Superior temporal gyrus (tissue), 1 donor: ENCODE measurements around the gene MXD4.
"Not testable (repeated sequence)": the region's sequence is repeated elsewhere in the genome, so short reads cannot be mapped to it uniquely, and the experiment has no call there.

ENCODE experiments used
- DNase-seq: peaks from one replicate; pipeline ENCODE4 v3.0.0-alpha.2; 2016; ENCODE audit errors: extremely low spot score

MXD4 gene

GRCh38 chr4:2275044-2275397, 13.1 kb upstream of the MXD4 start:
- DNase-seq, result not testable (repeated sequence)

- DNase-seq, result no peak
These were observed 12.6 kb upstream of the MXD4 start for GRCh38 chr4:2274320-2275043.

- no peak for DNase-seq
These were observed 11.9 kb upstream of the MXD4 start for GRCh38 chr4:2273657-2274319.

DNA sequence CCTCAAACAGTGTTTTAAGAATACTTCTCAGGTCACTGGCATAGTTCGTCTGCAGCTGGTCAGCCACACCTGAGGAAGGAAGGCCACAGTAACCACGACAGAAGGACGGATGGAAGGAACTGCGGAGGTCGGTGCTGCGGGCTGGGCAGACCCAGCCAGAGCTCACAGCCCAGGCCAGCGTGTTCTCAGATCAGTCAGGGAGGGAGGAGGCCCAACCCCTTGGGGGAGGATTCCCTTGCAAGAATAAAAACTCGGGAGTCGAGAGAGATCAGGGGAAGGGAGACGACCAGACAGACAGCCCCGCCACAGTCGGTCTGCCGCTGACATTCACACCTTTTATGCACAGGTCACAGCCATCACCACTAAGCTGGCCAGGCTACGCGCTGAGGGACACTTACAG, 11.3 kb upstream of the MXD4 start:
- no peak for DNase-seq

- no peak for DNase-seq
These were observed 10.9 kb upstream of the MXD4 start for GRCh38 chr4:2272828-2273120.

GRCh38 chr4:2272026-2272827, 10.3 kb upstream of the MXD4 start:
- DNase-seq, result no peak

GRCh38 chr4:2271279-2272025, 9.5 kb upstream of the MXD4 start:
- no peak for DNase-seq

DNA sequence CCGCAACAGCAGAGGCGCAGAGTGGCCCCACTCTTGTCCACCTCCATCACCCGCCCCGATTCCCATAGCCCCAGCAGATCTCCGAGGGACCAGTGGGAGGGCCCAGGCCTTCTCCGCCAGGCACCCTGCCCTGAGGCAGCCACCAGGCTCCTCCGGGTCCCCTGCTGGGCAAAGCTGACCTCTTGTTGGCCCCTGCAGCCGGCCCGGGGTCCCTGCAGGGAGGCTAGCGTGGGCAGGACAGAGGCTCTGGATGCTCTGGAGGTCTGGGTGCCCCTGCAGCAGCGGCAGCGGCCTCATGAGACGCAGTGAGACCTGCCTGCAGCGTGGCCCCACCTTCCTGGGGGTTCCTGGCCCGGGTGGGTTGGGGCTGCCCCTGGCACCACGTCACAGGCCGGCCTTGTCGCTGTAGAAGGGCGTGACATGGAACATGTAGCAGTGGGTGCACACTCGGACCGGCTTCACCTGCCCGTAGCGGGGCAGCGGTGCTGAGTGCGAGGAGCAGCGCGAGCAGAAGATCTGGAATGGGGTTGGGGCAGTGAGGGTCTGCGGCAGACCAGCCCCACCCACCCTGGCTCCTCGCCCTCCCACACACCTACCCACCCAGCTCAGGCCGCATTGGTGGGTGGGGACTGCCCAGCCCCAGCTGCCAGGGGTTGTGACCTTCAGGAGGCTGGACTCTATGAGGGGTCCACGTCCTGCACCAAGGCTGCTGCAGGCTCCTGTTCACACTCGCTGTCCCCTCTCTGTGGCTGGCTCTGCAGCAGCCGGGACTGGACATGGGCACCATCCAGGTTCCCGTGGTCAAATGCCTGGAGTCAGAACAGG, 8.6 kb upstream of the MXD4 start:
- DNase-seq, result no peak

GRCh38 chr4:2269618-2270163, 7.8 kb upstream of the MXD4 start:
- DNase-seq, result peak; percentile 45

DNA sequence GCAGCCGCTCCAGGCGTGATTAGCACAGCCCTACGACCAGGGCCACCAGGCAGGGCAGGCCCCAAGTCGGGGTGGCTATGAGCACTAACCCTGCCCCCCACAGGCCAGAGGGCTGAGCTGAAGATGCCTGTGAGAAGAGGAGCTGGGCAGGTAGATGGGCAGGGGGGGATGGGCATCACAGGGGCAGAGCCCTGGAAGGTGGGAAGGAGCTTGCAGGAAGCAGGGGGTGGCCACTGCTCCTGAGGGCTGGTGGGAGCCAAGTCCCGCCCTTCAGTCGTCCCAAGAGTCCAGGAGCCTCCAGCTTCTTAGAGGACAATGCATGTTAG, 7.3 kb upstream of the MXD4 start:
- DNase-seq, result no peak

- no peak for DNase-seq
These were observed 6.7 kb upstream of the MXD4 start for GRCh38 chr4:2268357-2269205.

GRCh38 chr4:2267841-2268240, 5.9 kb upstream of the MXD4 start:
- DNase-seq, result no peak

GRCh38 chr4:2267320-2267811, 5.5 kb upstream of the MXD4 start:
- DNase-seq, result no peak

DNA sequence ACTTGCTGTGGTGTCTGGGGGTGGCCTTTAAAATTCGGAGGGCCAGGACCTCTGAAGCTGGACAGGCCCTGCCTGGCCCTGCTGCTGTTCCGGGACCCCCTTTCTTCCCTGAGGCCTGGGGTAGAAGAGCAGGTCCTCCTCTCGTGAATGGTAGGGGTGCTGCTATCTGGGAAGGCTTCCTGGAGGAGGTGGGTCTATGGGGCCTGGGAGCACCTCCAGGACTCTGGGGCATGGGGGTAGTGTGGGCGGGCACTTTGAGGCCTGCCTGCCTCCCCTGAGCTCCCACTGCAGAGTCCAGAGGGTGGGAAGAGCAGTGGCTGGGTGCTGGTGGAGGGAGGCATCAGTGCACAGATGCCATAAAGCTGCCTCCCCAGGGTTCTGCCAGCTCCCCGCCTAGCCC, 4.9 kb upstream of the MXD4 start:
- DNase-seq, result no peak

DNA sequence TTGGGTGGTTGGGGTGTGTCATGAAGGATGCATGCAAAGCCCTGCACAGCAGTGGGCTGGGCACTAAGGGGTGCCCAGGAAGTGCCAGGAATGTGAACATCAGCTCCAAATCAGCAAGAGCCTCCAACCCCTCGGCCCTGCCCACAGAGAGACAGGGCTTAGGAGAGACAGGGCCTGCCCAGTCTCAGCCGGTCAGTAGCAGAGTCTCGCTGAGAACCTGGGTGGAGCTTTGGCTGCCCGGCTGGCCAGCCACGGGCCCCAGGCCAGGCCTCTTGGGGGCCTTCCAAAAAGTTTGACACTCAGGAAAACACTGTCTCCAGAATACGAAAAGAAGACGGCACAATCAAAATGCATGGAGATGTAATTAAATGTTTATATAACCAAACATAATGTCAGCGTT, 4.3 kb upstream of the MXD4 start:
- no peak for DNase-seq

DNA sequence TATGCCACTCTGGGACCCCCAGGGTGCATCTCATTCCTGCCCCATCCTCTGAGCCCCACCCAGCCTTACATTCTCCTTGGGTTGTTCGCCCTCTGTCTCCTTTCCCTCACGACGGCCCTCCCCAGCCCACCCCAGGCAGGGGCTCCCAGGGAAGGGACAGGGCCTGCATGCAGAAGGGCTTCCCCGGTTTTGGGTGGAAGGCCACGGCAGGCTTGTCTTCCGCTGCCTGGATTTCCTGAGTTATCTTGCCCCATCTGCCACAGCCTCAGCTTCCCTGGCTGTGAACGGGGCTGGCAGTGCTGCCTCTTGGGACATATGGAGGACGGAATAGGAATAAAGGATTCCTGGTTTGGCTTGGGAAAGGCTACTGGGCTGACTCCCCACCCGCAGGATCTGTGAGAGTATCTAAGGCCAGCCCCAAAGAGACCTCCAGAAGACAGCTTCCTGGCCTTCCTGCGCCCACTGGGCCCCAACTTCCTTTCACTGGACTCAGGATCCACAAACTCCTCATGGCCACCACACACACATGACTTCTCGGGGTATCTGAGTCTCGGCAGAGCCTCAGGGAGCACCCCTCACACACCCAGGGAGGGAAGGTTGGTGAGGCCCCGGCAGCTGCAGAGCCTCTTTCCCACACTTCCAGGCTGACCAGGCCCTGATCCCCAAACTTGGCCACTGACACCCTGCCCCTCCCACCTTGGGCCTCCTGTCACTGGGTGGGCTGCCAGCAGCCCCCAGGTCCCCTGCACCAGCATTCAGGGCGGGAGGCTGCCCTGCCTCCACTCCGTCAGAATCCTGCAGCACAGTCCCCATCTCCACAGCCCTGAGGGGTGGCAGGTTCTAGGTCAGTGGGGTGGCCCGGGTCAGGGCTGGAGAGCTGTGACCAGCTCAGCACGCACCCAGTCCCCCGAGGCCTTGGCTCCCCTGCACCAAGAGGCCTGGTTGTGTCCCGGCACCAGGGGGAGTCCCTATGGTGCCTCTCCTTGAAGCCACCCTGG, 3.5 kb upstream of the MXD4 start:
- no peak for DNase-seq

GRCh38 chr4:2264481-2265041, 2.7 kb upstream of the MXD4 start:
- DNase-seq, result no peak

GRCh38 chr4:2263926-2264321, 2.0 kb upstream of the MXD4 start:
- DNase-seq, result no peak

DNA sequence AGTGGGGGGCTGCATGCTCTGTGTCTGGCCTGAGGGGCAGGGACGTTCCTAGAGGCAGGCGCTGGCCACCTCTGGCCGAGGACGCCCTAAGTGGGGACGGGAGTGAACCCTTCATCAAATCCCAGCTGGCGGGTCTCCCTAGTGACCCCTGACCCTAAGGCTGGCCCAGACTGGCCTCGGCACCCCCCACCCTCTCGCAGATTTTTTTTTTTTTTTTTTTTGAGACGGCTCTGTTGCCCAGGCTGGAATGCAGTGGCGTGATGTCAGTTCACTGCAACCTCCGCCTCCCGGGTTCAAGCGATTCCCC, 988 bp upstream of the MXD4 start:
- DNase-seq, result no peak
